DND-41 (cell line): ENCODE data around the gene BACE1-AS.
"Not testable (repeated sequence)": the region's sequence is repeated elsewhere in the genome, so short reads cannot be mapped to it uniquely, and the experiment has no call there.

Experiments
- CTCF ChIP-seq: IDR thresholded peaks from 2 replicates; pipeline ENCODE4 v1.5.1; 2012; ENCODE audit warnings: borderline replicate concordance, low read length, moderate library complexity, mild to moderate bottlenecking; ENCODE audit not compliant: poor library complexity, severe bottlenecking; ENCODE audit errors: extremely low read depth
- EZH2 ChIP-seq: IDR thresholded peaks from 3 replicates; pipeline ENCODE4 v1.6.1; 2012; ENCODE audit warnings: borderline replicate concordance, low read depth, mild to moderate bottlenecking, moderate library complexity, low read length, inconsistent platforms; ENCODE audit not compliant: severe bottlenecking

- TF ChIP-seq CTCF, EZH2: not testable (repeated sequence)
Measured at GRCh38 chr11:117272175-117272574, 19.0 kb upstream of the BACE1-AS start.
